GM04504 (cell line): Measurements from ENCODE around the gene WNT7A.
"Not testable (repeated sequence)": the region's sequence is repeated elsewhere in the genome, so short reads cannot be mapped to it uniquely, and the experiment has no call there.

Source experiments
- DNase-seq: peaks from one replicate; pipeline ENCODE4 v3.0.0-alpha.2; 2012; ENCODE audit warnings: low read depth

Gene WNT7A

DNA sequence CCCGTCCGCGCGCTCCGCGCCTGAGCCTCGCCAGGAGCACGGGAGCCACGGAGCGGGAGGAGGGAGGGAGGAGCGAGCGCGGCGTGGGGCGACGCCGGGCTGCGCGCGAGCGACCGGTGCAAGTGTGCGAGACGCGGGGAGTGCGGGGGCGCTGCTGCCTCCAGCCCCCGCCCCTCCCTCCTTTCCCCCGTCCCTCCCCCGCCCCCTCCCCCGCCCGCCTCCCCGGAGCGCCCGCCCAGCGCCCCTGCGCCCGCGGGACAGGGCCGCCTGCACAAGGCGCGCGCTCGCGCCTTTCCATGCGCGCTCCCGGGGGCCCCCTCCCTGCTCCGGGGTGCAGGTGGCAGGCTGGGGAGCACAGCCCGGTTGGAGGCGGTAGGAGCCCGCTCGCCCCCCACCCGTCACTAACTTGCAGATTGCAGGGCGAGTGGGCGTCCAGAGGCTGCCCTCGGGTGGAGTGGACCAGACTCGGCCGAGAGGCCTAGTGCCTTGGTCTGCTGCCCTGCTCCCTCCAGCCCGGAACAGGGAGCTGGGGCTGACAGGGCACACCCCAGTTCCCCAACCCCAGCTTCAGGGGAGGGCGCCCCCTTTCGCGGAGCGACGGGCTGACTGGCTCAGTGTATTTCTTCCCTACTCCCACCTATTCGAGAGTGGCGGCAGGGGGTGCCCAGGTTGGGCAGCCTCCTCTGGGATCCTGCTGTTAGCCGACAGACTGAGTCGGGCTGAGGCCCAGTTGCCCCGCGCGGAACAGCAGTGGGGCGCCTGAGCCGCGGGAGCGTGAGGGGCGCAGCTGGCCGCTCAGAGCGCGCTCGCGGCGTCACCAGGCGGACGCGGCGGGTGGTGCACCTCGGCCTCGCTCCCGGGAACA lies at the start of gene WNT7A:
Gene WNT7A (minus strand): TSS at position 126 of the 865 bp plus-strand sequence. CDS start 255 bp downstream, outside the sequence.
- DNase-seq: no peak

GRCh38 chr3:13928741-13929140 lies 48.9 kb upstream of the WNT7A start:
- DNase-seq: not testable (repeated sequence)

DNA sequence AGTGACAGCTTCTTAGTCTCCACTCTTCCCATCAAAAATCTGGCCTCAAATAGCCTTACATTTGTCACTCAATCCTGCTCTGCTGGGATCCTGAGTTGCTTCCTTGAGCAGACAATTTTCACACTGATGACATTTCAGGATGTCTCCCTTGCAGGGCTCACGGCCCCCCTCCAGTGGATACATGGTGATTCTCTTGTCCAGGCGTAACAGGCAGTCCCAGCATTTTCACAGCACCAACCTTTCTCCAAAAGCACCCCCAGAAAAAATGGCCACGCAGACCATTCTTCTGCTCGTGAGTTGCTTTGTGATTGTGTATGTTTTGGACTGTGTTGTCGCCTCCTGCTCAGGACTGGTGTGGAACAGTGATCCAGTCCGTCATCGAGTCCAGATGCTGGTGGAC lies 47.4 kb upstream of the WNT7A start:
- no peak for DNase-seq

- DNase-seq: no peak
Measured at GRCh38 chr3:13916375-13916774, 36.5 kb upstream of the WNT7A start.

DNA sequence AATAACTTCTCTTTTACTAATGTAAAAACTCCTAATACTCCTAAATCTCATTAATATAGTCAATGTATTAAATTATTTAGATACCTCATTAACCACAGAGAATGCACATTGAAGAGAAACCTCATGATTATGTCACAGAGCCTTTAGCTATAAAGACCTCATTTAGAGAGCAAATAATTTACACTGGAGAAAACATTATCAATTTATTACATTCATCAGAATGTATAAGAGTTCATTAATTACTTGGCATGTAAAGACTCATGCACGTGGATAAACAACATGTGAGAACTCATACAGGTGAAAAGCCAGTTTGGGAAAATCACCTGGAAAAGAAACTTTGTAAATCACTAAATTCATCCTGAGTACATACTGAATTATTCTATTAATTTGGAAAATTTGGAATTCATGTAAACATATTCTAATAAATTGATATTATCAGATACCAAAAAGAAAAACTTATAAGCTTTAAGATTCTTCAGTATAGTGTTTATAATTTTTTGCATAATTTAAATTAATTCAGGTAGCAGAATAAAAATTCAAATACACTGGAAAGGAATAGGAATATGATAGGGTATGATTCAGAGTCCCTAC lies 22.9 kb upstream of the WNT7A start:
- DNase-seq: no peak

DNA sequence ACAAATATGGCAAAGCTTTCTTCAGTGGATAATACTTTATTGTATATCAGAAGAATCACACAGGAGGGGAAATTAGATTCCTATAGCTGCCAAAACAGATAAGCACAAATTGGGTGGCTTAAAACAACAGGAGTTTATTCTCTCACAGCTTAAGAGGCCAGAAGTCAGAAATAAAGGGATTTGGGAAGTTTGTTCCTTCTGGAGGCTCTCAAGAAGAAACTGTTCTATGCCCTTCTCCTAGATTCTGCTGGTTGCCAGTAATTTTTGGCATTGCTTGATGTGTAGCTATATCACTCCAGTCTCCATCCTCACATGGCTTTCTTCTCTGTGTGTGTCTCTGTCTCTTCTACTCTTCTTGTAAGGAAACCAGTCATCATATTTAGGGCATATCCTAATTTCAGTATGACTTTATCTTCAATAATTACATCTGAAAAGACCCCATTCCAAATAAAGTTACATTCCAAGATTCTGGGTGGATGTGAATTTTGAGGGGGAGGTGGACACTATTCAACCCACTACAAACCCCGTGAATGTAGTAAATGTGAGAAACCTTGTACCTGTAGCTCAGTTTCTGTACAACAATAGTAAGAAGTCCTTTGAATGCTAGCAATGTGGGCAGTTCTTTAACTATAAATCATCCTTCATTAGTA lies 22.2 kb upstream of the WNT7A start:
- no peak for DNase-seq

GRCh38 chr3:13898346-13898745 lies 18.5 kb upstream of the WNT7A start:
- no peak for DNase-seq

DNA sequence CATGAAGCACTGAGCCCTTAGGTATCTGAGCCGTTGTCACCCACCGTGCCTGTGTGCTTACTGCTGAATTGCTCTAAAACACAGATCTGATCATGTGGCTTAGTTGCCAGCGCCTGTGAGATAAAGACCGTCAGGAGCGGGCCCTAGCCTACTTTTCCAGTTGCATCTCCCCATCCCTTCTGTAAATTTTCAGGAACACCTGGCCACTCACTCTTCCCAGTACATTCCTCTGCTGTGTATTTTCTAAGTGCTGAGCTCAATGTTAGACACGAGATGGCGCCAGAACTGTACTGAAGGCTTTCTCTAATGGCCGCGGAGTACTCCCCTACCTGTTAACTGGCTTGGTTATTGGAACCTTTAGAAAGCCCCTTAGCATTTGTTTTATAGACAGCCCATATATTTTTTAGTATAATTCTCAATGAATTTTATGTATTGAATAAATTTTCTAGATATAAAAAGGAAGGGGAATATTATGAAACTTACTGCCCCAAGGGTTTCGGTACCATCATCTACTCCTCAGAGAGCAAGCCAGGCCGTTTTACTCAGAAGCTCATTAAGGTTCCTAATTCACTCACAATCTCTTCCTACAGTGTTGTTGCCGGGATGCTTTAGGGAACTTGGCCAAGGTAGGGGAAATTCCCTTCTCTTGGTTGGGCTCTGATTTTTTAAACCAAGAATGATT lies 16.7 kb upstream of the WNT7A start:
- peak; percentile 30 for DNase-seq

DNA sequence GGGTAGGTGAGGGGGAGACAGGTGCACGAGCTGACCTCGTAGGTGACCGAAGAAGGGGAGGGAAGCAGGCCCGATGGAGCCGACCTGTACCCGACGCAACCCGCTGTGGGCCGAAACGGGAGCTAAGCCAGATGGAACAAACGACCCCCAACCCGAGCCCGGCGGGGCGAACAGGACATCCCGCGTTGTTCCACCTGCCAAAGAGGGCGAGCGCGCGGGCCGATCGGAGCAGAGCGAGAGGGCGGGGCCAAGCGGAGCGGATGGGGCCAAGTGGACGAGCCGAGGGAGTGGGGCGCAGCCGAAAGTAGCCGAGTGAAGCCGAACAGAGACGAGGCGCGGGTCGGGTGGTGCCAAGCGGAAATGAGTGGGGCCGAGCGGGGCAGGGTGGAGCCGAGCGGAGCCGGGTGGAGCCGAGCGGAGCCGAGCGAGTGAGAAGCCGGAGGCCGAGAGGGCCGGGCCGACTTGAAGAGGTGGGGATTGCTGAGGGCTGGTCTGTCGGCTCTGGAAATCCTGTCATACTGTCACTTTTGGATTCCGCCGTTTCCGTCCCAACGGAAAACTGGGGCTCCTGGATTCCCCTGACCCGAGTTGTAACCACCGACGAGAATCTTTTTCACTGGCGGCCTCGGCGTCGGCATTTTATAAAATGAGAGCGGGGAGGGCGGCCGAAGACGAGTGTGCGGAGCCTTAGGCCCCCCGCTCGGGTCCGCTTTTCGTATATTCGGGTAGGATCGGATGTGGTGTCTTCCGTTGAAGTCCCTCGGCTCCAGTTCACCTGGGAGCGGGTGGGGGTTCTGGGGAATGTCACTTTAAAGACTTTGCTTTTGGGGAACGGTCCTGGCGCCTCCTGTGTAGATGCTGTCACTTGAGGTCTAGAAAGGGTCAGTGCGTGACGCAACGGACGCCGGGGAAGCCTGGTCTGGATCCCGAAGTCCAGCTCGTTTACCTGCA lies 15.6 kb upstream of the WNT7A start:
- DNase-seq: peak; percentile 69

GRCh38 chr3:13894807-13895154 lies 14.9 kb upstream of the WNT7A start:
- no peak for DNase-seq

DNA sequence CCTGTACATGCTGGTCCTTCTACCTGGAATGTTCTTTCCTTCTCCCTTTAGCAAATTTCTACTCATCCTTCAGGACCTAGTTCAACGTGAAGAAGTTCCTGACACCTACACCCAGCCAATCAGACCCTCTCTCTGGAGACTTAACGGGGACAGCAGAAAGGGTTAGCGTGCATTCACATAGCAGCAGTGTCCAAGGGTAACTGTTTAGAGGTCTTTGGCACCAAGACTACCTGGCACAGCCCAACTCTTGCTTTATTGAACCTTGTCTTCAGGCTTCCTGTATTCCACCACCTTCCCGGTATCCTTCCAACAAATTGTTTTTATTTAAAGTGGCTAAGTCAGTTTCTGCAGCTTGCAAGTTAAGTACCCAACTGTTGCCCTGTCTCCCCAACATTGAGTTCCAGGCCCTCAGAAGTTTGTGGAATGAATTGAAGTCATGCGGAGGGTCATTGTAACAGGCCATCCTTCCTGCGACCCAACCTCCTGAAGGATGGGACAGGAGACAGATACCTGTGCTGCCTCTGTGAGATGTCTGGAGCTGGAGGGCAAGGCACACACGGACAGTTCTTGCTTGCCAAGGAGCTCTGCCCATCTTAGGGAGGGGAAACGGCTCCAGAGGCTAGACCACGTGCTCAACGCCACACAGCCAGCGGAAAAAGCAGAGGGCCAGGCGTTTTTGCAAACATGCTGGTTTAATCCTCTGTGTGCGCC lies 14.4 kb upstream of the WNT7A start:
- no peak for DNase-seq

GRCh38 chr3:13892304-13892703 lies 12.4 kb upstream of the WNT7A start:
- no peak for DNase-seq

DNA sequence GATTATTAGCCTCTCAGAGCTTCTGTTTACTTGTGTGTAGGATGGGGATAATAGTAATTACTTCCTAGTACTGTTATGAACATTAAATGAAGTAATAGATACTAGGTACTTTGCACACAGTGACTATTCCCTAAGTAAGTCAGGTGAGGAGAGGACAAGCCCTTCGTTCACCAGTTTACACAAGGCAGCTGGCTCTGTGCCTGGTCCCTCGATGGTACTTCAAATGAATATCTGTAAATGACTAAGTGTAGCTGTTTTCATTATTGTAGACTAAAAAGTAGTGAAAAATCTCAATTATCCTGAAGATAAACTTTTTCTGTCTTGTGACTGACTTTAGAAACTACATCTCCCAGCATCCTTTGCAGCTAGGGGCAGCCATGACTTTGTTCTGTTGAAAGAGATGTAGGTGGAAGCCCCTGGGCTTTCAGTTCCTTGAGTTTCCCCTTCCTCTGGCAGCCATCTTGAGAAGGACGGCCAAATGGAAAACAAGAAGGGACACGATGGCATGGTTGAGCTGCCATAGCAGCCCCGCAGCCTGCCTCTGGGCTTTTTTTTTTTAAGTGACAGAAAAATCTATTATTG lies 11.7 kb upstream of the WNT7A start:
- DNase-seq: no peak

GRCh38 chr3:13891017-13891392 lies 11.1 kb upstream of the WNT7A start:
- DNase-seq: no peak

GRCh38 chr3:13890377-13891016 lies 10.6 kb upstream of the WNT7A start:
- no peak for DNase-seq

- no peak for DNase-seq
Measured at GRCh38 chr3:13888576-13888975, 8.7 kb upstream of the WNT7A start.

GRCh38 chr3:13887495-13888300 lies 7.8 kb upstream of the WNT7A start:
- DNase-seq: no peak

DNA sequence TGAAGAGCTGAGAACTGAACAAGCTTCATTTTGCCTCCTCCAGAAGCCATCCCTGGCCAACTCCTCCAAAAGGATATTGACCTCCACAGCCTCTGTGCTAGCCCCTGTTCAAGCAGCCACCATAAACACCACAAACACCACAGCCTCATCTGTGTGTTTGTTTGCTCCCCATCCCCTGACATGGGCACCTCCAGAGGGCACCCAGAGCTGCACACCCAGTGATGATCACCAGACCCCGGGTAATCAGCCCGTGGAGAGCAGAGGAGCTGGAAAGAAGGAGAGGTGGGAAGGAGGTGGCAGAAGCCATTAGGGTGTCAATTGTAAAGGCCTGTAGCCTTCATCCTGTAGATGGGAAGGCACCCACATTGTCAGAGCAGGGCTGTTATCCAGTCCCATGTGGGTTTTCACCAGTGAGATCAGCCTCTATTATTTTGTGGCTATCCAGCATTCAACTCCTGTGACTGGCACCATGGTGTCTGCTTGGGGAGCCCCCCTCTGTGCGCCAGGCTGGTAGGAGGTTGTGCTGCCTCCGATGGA lies 6.8 kb upstream of the WNT7A start:
- DNase-seq: no peak

- DNase-seq: no peak
Measured at GRCh38 chr3:13885704-13886010, 5.8 kb upstream of the WNT7A start.
